Brain microvascular endothelial cell (primary cell): Measurements from ENCODE around the gene B4GALT6.
A peak's percentile ranks its signal among the peaks of the same experiment; 100 is the strongest.

ENCODE experiments used
- DNase-seq: peaks from one replicate; pipeline ENCODE4 v3.0.0-alpha.2; 2020
- H3K27ac ChIP-seq: fragments of 250-450 bp; sonication (Bioruptor Pico); 2 replicates; pipeline ENCODE4 v1.5.1; 2020; ENCODE audit warnings: mild to moderate bottlenecking, moderate library complexity
- H3K27me3 ChIP-seq: fragments of 250-450 bp; sonication (Bioruptor Pico); replicated peaks from 2 replicates; pipeline ENCODE4 v1.5.1; 2020; ENCODE audit warnings: mild to moderate bottlenecking
- H3K36me3 ChIP-seq: fragments of 250-450 bp; sonication (Bioruptor Pico); replicated peaks from 2 replicates; pipeline ENCODE4 v1.5.1; 2020; ENCODE audit warnings: mild to moderate bottlenecking
- H3K4me3 ChIP-seq: 2 replicates; pipeline ENCODE4 v1.5.1; 2011; ENCODE audit warnings: low read depth, mild to moderate bottlenecking, control low read depth, low read length, moderate library complexity
- CTCF ChIP-seq: IDR thresholded peaks from 2 replicates; pipeline ENCODE4 v1.5.1; 2011; ENCODE audit warnings: low read depth, mild to moderate bottlenecking, moderate library complexity, low read length, control low read depth, inconsistent platforms; ENCODE audit errors: missing control alignments
- in situ Hi-C: cut with HindIII; loops from 2 replicates; pipeline ENCODE4 v1.10.0; 2017; ENCODE audit warnings: low sequenced_read_pairs, low pct_ligation_motif_present

Gene B4GALT6

GRCh38 chr18:31649449-31649848, 34.9 kb downstream of the B4GALT6 start:
- in situ Hi-C loops: no loop called here
- no peak for DNase-seq

GRCh38 chr18:31648966-31649429, 35.4 kb downstream of the B4GALT6 start:
- H3K27me3 ChIP-seq: no peaks in the 10 kb centered on the region
- no peaks in the 10 kb centered on the region for H3K36me3 ChIP-seq
- DNase-seq: peak; percentile 45
- H3K27ac ChIP-seq: no peak overlapping the region
- no peak for TF ChIP-seq CTCF
- in situ Hi-C loops: no loop called here
- H3K4me3 ChIP-seq: no peak overlapping the region

More at GRCh38 chr18:31649449-31649848, 34.9 kb downstream of the B4GALT6 start:
- H3K4me3 ChIP-seq: no peak overlapping the region
- no peaks in the 10 kb centered on the region for H3K27me3 ChIP-seq
- H3K36me3 ChIP-seq: no peaks in the 10 kb centered on the region
- TF ChIP-seq CTCF: no peak
- no peak overlapping the region for H3K27ac ChIP-seq

- Histone ChIP-seq H3K27me3 (no peaks in the 10 kb centered on the region), H3K27ac (no peak overlapping the region), H3K4me3 (no peak overlapping the region), H3K36me3 (no peaks in the 10 kb centered on the region)
- DNase-seq: no peak
- in situ Hi-C loops: no loop called here
- TF ChIP-seq CTCF: no peak
Observed at GRCh38 chr18:31648458-31648857, 35.9 kb downstream of the B4GALT6 start.

- H3K36me3 ChIP-seq: no peaks in the 10 kb centered on the region
- in situ Hi-C loops: no loop called here
- H3K27me3 ChIP-seq: no peaks in the 10 kb centered on the region
- no peak overlapping the region for H3K27ac ChIP-seq
- H3K4me3 ChIP-seq: no peak overlapping the region
- no peak for TF ChIP-seq CTCF
- DNase-seq: no peak
Observed at GRCh38 chr18:31647127-31647753, 37.1 kb downstream of the B4GALT6 start.

GRCh38 chr18:31646332-31647126, 37.9 kb downstream of the B4GALT6 start:
- H3K4me3 ChIP-seq: no peak overlapping the region
- no peaks in the 10 kb centered on the region for H3K36me3 ChIP-seq
- no peaks in the 10 kb centered on the region for H3K27me3 ChIP-seq
- in situ Hi-C loops: no loop called here
- no peak for TF ChIP-seq CTCF
- no peak overlapping the region for H3K27ac ChIP-seq
- no peak for DNase-seq

GRCh38 chr18:31645411-31645810, 39.0 kb downstream of the B4GALT6 start:
- no peak for TF ChIP-seq CTCF
- no peak for DNase-seq
- in situ Hi-C loops: no loop called here

More at GRCh38 chr18:31645411-31645810, 39.0 kb downstream of the B4GALT6 start:
- H3K27ac ChIP-seq: no peak overlapping the region
- H3K27me3 ChIP-seq: no peaks in the 10 kb centered on the region
- no peaks in the 10 kb centered on the region for H3K36me3 ChIP-seq
- no peak overlapping the region for H3K4me3 ChIP-seq
